HepG2 (cell line): ENCODE data around the gene PRRT2. TPM values are rescaled to one million over a fixed set of nuclear protein-coding genes. Genes with fewer than 3 reads are reported as not detected.

Experiments
- ASH2L ChIP-seq: fragments of 300-600, 200-600 bp; sonication (generic); IDR thresholded peaks from 2 replicates; pipeline ENCODE4 v1.7.0; 2017; ENCODE audit warnings: low read depth, mild to moderate bottlenecking, moderate library complexity, mixed read lengths, low read length; ENCODE audit not compliant: insufficient read length
- DRAP1 ChIP-seq: IDR thresholded peaks from 2 replicates; pipeline ENCODE4 v1.6.1; 2016; ENCODE audit warnings: missing genetic modification reagents, missing compliant biosample characterization
- GABPB1 ChIP-seq: IDR thresholded peaks from 2 replicates; pipeline ENCODE4 v1.6.1; 2016; ENCODE audit warnings: mild to moderate bottlenecking, missing genetic modification reagents, moderate library complexity, missing compliant biosample characterization
- JARID2 ChIP-seq: sonication (generic); formaldehyde crosslinking; IDR thresholded peaks from 2 replicates; pipeline ENCODE4 v1.8.1; 2023; ENCODE audit warnings: missing genetic modification reagents, inconsistent platforms; ENCODE audit not compliant: insufficient replicate concordance
- KLF12 ChIP-seq: sonication (generic); formaldehyde crosslinking; IDR thresholded peaks from 2 replicates; pipeline ENCODE4 v1.4.0; 2020; ENCODE audit warnings: missing genetic modification reagents, borderline replicate concordance
- NCOA2 ChIP-seq: sonication (generic); formaldehyde crosslinking; IDR thresholded peaks from 2 replicates; pipeline ENCODE4 v1.8.0; 2022; ENCODE audit warnings: inconsistent platforms
- NFKBIZ ChIP-seq: IDR thresholded peaks from 2 replicates; pipeline ENCODE4 v1.6.1; 2018; ENCODE audit warnings: missing genetic modification reagents, missing compliant biosample characterization
- PRPF4 ChIP-seq: fragments of 200-400 bp; formaldehyde crosslinking; IDR thresholded peaks from 2 replicates; pipeline ENCODE4 v1.6.1; 2016; ENCODE audit warnings: low read length, low read depth; ENCODE audit not compliant: poor library complexity, severe bottlenecking
- SAFB2 ChIP-seq: sonication (generic); formaldehyde crosslinking; IDR thresholded peaks from 2 replicates; pipeline ENCODE4 v1.5.1; 2020; ENCODE audit warnings: missing genetic modification reagents, low read depth, mild to moderate bottlenecking, borderline replicate concordance
- SALL1 ChIP-seq: sonication (generic); formaldehyde crosslinking; IDR thresholded peaks from 2 replicates; pipeline ENCODE4 v1.8.0; 2022; ENCODE audit warnings: mild to moderate bottlenecking, missing genetic modification reagents
- SNAPC5 ChIP-seq: sonication (generic); formaldehyde crosslinking; IDR thresholded peaks from 2 replicates; pipeline ENCODE4 v1.8.1; 2023; ENCODE audit warnings: mild to moderate bottlenecking, missing genetic modification reagents, borderline replicate concordance
- SNRNP70 ChIP-seq: fragments of 200-400 bp; formaldehyde crosslinking; IDR thresholded peaks from 2 replicates; pipeline ENCODE4 v1.6.1; 2017; ENCODE audit warnings: mild to moderate bottlenecking, low read depth, low read length, moderate library complexity
- SOX13 ChIP-seq, 3 experiments: fragments of 450-650 bp in 1 of 3; sonication (generic) in 1 of 3; formaldehyde crosslinking in 1 of 3; IDR thresholded peaks in 2 of 3; conservative IDR thresholded peaks in 1 of 3; 2 replicates each; pipeline versions ENCODE4 v1.5.0 to v1.6.1; 2016 to 2020; ENCODE audit warnings: antibody characterized with exemption in 1 of 3, mild to moderate bottlenecking in 1 of 3, missing compliant biosample characterization in 1 of 3, missing genetic modification reagents in 1 of 3, moderate library complexity in 1 of 3
- SYNCRIP ChIP-seq: fragments of 200-400 bp; formaldehyde crosslinking; IDR thresholded peaks from 2 replicates; pipeline ENCODE4 v1.6.1; 2018; ENCODE audit warnings: mild to moderate bottlenecking, low read depth, low read length; ENCODE audit not compliant: insufficient read depth
- TRIM22 ChIP-seq: fragments of 450-650 bp; IDR thresholded peaks from 2 replicates; pipeline ENCODE4 v1.6.1; 2017
- ZBTB37 ChIP-seq: sonication (generic); formaldehyde crosslinking; IDR thresholded peaks from 2 replicates; pipeline ENCODE4 v1.4.0; 2020; ENCODE audit warnings: mild to moderate bottlenecking, missing genetic modification reagents
- ZBTB42 ChIP-seq: sonication (generic); formaldehyde crosslinking; IDR thresholded peaks from 2 replicates; pipeline ENCODE4 v1.5.0; 2020; ENCODE audit warnings: mild to moderate bottlenecking, missing genetic modification reagents
- ZBTB46 ChIP-seq: sonication (generic); formaldehyde crosslinking; IDR thresholded peaks from 2 replicates; pipeline ENCODE4 v1.4.0; 2020; ENCODE audit warnings: mild to moderate bottlenecking, missing genetic modification reagents, borderline replicate concordance
- ZFP91 ChIP-seq: sonication (generic); formaldehyde crosslinking; IDR thresholded peaks from 2 replicates; pipeline ENCODE4 v1.9.0; 2022; ENCODE audit warnings: missing genetic modification reagents, mild to moderate bottlenecking, borderline replicate concordance
- ZNF17 ChIP-seq: sonication (generic); formaldehyde crosslinking; IDR thresholded peaks from 2 replicates; pipeline ENCODE4 v1.5.0; 2020; ENCODE audit warnings: mild to moderate bottlenecking, missing genetic modification reagents
- ZNF737 ChIP-seq: sonication (generic); formaldehyde crosslinking; IDR thresholded peaks from 2 replicates; pipeline ENCODE4 v1.5.0; 2020; ENCODE audit warnings: missing genetic modification reagents, mild to moderate bottlenecking, borderline replicate concordance
- polyA plus RNA-seq, 8 experiments: library from polyadenylated mRNA; depleted of rRNA in 3 of 8; stranded (reverse) in 7 of 8; unstranded in 1 of 8; fragments of >200 nt; fragmentation: Illumina TruSeq in 4 of 8; extraction: Trizol in 4 of 8; gene quantifications; 2 replicates each; pipeline versions ENCODE4 v1.2.1 to v1.2.3, GENCODE V29; 2011 to 2016; ENCODE audit warnings: low read depth in 4 of 8, missing spikeins in 1 of 8, mixed read lengths in 1 of 8; ENCODE audit not compliant: insufficient read depth in 1 of 8
- total RNA-seq, 5 experiments: library from RNA; depleted of rRNA; stranded (reverse); fragments of >200 nt; fragmentation: Illumina TruSeq; extraction: Trizol; gene quantifications; 2 replicates each; pipeline ENCODE4 v1.2.3, GENCODE V29; 2016; ENCODE audit warnings: low read depth in 1 of 5

PRRT2 gene
- total and polyA plus RNA-seq, 2 of the 13 experiments (the other 11 are each of a cell fraction or from before 2014, with no cell fraction given) = 0.51 to 1.1 TPM

GRCh38 chr16:29807426-29808218 is 4.4 kb upstream of the PRRT2 start (continued):
- TF ChIP-seq ZBTB46 (CRISPR knock-in tag) = no peak
- peak; percentile 98; the same call in 1 of the 2 replicates for TF ChIP-seq SAFB2
- TF ChIP-seq SALL1 (CRISPR knock-in tag) = peak; percentile 99
- TF ChIP-seq SNAPC5 (CRISPR knock-in tag) = peak; percentile 87; the same call in 1 of the 2 replicates
- no peak for TF ChIP-seq TRIM22
- no peak for TF ChIP-seq SOX13 (IDR thresholded peaks at IDR 0.05)
- peak in 1 of 2 experiments; percentile 48; a peak in 1 of 4 replicates for TF ChIP-seq SOX13 (CRISPR knock-in tag; conservative IDR thresholded peaks at IDR 0.05 in 1 of 2, IDR thresholded peaks at IDR 0.05 in 1 of 2)
- peak; percentile 98 for TF ChIP-seq ZFP91 (CRISPR knock-in tag)
- TF ChIP-seq PRPF4 = no peak
- TF ChIP-seq NFKBIZ (CRISPR knock-in tag) = peak; percentile 92
- TF ChIP-seq NCOA2 (CRISPR knock-in tag) = peak; percentile 68; the same call in 1 of the 2 replicates
- peak; percentile 76 for TF ChIP-seq ASH2L
- TF ChIP-seq DRAP1 (CRISPR knock-in tag) = peak; percentile 71
- no peak for TF ChIP-seq ZNF17
- TF ChIP-seq JARID2 (CRISPR knock-in tag) = peak; percentile 93
- peak; percentile 95 for TF ChIP-seq KLF12 (CRISPR knock-in tag)
- no peak for TF ChIP-seq SNRNP70
- TF ChIP-seq ZNF737 (CRISPR knock-in tag) = peak; percentile 99
- peak; percentile 91 for TF ChIP-seq ZBTB42 (CRISPR knock-in tag)
- TF ChIP-seq GABPB1 (CRISPR knock-in tag) = peak; percentile 90
- TF ChIP-seq ZBTB37 (CRISPR knock-in tag) = peak; percentile 90; the same call in 1 of the 2 replicates
- no peak for TF ChIP-seq SYNCRIP
